Stimulated activated naive CD4-positive, alpha-beta T cell (primary cell): ENCODE measurements around the gene TRIM8.
"Not testable (repeated sequence)": the region's sequence is repeated elsewhere in the genome, so short reads cannot be mapped to it uniquely, and the experiment has no call there.

Source experiments
- DNase-seq, 6 experiments: peaks; one replicate each; lab custom pipeline; 2025; lab: John Stamatoyannopoulos, UW

The TRIM8 gene

DNA sequence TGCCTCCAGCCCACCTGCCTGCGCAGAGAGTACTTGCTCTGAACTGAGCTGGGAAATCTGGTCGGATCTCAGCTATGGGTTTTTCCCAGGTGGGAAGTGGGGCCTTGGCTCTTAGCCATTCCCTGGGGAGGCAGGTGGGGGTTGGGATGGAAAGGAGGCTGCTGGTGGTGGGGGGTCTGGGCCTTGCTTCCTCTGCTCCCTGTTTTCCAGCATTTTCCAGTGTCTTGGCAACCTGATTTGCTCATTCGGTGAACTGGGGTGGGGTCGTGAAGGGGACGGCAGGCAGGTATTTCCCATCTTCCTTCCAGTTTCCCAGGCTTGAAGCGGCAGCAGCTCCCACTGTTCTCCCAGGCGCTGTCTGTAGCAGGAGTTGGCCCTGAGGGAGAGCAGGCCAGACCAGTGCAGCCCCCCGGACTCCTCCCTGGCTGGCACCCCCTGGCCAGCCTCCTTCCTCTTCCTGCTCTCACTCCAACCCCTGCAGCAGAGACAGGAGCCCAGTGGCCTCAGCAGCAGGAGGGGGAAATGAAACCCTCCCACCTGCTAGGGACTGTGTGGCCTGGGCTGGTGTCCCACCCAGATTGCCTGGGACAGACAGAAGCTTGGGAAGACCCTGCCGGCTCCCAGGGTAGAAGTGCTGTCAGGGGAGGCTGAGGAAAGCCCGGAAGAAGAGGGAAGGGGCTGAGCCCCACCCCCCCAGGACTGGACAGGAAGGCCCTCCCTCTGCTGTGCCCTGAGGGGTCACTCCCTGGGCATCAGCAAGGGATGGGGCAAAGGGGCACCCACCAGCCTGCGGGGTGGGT is 6.6 kb downstream of the TRIM8 start:
- DNase-seq, result no peak

GRCh38 chr10:102651455-102652169 is 7.3 kb downstream of the TRIM8 start:
- DNase-seq, result no peak

DNA sequence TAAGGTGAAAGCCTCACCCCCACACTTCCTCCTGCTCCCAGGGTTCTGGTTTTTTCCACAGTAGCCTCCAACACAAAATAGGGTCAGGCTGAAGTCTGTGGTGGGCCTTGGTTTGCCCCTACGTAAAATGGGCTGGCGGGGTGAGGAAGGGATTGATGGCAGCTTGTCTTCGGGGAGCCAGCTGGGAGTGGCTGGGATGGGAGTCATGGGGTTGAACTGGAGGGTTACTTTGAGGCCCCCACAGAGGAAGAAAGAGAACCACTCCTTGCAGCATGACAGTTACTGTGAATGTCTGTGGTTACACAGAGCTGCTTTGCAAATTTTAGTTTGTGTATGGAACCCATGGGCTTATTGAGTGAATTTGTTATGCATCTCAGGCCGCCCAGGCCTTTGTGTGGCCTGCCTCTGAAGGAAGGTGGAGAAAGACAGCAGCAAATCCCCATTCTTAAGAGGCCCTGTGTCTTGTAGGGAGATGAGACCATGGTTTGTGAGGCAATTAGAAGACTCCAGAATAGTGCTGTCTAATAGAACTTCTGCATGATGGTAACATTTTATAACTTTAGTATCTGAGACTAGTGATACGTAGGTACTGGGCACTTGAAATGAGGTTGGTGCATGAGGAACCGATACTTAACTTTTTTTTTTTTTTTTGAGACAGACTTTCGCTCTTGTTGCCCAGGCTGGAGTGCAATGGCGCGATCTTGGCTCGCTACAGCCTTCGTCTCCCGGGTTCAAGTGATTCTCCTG is 8.1 kb downstream of the TRIM8 start:
- DNase-seq, result no peak

DNA sequence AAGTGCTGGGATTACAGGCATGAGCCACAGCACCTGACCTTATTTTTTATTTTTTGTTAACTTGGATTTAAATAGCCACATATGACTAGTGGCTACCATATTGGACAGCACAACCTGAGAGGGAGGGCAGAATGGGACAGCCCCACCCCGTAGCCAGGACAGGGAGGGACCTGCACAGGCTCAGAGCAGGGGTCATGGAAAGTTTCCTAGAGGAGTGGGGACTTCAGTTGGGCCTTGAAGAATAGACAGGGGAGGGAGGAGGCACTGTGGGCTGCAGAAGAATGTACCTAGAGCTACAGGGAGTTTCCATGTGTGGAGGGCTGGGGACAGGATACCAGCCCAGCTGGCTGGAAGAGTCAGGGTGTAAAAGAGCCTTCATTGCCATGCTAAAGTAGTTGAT is 8.8 kb downstream of the TRIM8 start:
- no peak for DNase-seq

GRCh38 chr10:102654566-102654965 is 10.3 kb downstream of the TRIM8 start:
- DNase-seq, result no peak

- DNase-seq, result no peak
Observed at GRCh38 chr10:102654969-102655368, 10.7 kb downstream of the TRIM8 start.

DNA sequence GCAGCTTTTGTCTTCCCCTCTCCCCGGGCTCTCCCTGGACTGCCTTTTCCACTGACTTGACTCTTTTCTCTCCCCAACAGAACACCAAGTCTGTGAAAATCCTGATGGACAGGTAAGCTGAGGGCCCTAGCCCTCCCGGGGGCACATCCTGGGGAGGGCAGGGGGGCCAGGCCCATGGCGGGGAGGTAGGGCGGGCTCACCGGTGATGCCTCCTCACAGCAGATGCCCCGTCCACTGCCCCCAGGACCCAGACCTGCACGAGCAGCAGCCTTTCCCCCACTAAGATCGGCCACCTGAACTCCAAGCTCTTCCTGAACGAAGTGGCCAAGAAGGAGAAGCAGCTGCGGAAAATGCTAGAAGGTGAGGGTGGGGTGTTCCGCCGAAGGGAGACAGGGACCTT is 11.7 kb downstream of the TRIM8 start:
- no peak for DNase-seq

DNA sequence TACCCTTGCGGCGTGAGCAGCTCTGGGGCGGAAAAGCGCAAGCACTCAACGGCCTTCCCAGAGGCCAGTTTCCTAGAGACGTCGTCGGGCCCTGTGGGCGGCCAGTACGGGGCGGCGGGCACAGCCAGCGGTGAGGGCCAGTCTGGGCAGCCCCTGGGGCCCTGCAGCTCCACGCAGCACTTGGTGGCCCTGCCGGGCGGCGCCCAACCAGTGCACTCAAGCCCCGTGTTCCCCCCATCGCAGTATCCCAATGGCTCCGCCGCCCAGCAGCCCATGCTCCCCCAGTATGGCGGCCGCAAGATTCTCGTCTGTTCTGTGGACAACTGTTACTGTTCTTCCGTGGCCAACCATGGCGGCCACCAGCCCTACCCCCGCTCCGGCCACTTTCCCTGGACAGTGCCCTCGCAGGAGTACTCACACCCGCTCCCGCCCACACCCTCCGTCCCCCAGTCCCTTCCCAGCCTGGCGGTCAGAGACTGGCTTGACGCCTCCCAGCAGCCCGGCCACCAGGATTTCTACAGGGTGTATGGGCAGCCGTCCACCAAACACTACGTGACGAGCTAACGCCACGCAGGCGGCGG is 12.6 kb downstream of the TRIM8 start:
- no peak for DNase-seq

GRCh38 chr10:102657451-102657850 is 13.2 kb downstream of the TRIM8 start:
- DNase-seq, result no peak

DNA sequence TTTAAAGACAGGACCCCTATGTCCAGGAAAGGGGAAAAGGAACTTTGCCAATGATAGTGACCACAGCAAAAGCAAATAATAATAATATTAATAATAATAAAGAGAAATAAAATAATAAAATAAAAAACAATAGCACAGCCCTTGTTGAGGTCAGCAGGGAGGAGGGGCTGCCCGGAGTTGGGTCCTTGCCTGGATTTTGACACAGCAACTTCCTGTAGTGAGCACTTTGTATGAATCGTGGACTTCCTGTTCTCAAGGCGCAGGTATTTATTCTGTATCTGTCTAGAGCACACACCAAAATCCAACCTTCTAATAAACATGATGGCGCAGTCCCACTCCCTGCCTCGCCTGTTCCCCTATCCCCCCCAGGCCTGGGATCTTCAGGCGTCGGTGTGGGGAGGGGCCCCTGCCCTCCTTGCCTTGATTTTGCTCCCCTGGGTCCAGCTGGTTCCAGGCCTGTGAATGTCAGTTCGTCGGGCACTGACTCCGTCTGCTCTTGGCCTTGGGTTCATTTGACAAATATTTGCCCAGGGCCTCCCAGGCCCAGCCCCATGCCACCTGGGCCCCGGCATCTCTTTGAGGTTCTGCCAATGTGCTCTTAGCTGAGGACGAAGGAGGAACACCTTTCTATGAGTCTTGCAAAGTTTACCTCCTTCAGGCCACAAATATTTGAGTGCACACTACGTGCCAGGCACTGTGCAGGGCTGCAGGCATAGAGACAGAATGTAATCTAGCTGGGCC is 13.9 kb downstream of the TRIM8 start:
- DNase-seq, result peak in 2 of 6 experiments; percentile 5 to 14

DNA sequence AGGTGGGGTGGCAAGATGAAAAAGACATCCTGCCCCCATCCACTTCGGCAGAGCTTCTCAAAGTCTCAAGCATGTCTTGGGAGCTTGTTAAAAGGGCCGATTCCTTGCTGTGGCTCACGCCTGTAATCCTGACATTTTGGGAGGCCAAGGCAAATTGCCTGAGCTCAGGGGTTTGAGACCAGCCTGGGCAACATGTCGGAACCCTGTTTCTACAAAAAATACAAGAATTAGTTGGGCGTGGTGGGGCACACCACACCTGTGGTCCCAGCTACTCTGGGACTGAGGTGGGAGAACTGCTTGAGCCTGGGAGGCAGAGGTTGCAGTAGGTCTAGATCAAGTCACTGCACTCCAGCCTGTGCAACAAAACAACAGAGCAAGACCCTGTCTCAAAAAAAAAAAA is 14.5 kb downstream of the TRIM8 start:
- no peak for DNase-seq

- peak in 5 of 6 experiments; percentile 20 to 39 (median 32) for DNase-seq
Observed at GRCh38 chr10:102660888-102661657, 16.8 kb downstream of the TRIM8 start.

DNA sequence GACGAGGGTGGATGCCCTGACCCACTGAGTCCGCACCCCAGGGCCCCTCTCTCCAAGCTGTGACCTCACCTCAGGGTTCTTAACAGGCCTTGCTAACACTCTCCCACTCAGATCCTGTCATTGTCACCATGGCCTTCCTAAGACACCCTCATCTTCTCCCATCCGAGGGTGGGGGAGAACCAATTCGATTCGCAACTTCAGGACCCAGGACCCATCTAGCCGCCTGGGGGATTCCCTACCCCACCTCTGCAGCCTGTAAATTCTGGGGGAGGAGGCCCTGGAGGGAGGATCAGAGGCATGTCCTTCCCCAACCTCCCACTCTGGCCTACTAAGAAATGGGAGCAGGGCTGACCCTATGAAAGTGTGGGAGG is 17.4 kb downstream of the TRIM8 start:
- DNase-seq, result no peak

GRCh38 chr10:102665904-102666509 is 21.7 kb downstream of the TRIM8 start:
- DNase-seq, result no peak

- not testable (repeated sequence) for DNase-seq
Observed at GRCh38 chr10:102667411-102667810, 23.1 kb downstream of the TRIM8 start.

- no peak for DNase-seq
Observed at GRCh38 chr10:102668326-102669107, 24.2 kb downstream of the TRIM8 start.

- peak in 1 of 6 experiments; percentile 18 for DNase-seq
Observed at GRCh38 chr10:102669206-102670064, 25.2 kb downstream of the TRIM8 start.

GRCh38 chr10:102670065-102670670 is 25.9 kb downstream of the TRIM8 start:
- no peak for DNase-seq
